HepG2 (cell line): ENCODE data around the gene SCN7A. TPM values are rescaled to one million over a fixed set of nuclear protein-coding genes. Genes with fewer than 3 reads are reported as not detected.

ENCODE experiments used
- ATAC-seq: fragments of 200-7000 bp; cut with Tn5 transposase; 3 replicates; pipeline ENCODE4 v1.9.1; 2020; ENCODE audit warnings: mild to moderate bottlenecking, moderate library complexity
- BruUV-seq: library from RNA; stranded (reverse); fragments of 400-500 nt; replicated peaks from 2 replicates; lab custom pipeline; 2021; lab: Mats Ljungman, UMichigan
- CTCF ChIA-PET: fragments of 300-600 bp; formaldehyde crosslinking; extraction: SDS; loops from one replicate; lab custom pipeline; 2021; ENCODE audit warnings: low total read pairs, inconsistent platforms, low intra/inter-chr PET ratio; lab: Yijun Ruan, JAX
- POLR2A ChIA-PET: fragments of 350-600 bp; sonication (Branson Sonifier 250); formaldehyde crosslinking; loops from one replicate; lab custom pipeline; 2020; ENCODE audit warnings: antibody characterized with exemption, inconsistent platforms; lab: Yijun Ruan, JAX
- DNase-seq: peaks from one replicate; pipeline ENCODE4 v3.0.0-alpha.2; 2015; ENCODE audit warnings: low spot score
- FAIRE-seq: peaks from 3 replicates; lab custom pipeline; 2011; peaks lifted over from hg19 to GRCh38; lab: Jason Lieb, UNC
- H2AFZ ChIP-seq: one replicate; pipeline ENCODE4 v1.6.1; 2011; ENCODE audit warnings: low read length, inconsistent platforms
- H3K27ac ChIP-seq: fragments of 300-600 bp; 3 replicates; pipeline ENCODE4 v1.8.0; 2011; ENCODE audit warnings: mixed run types, mild to moderate bottlenecking, mixed read lengths, low read length, inconsistent platforms; ENCODE audit not compliant: insufficient read depth; ENCODE audit errors: extremely low read length
- H3K27me3 ChIP-seq, 2 experiments: fragments of 200-600 bp in 1 of 2; 2 replicates in 1 of 2; 3 replicates in 1 of 2; pipeline versions ENCODE4 v1.6.0 to v1.8.0; 2011; ENCODE audit warnings: low read length in 2 of 2, mild to moderate bottlenecking in 2 of 2, moderate library complexity in 2 of 2, inconsistent platforms in 1 of 2; ENCODE audit not compliant: insufficient read depth in 2 of 2, control insufficient read depth in 1 of 2
- H3K36me3 ChIP-seq, 2 experiments: fragments of 200-600 bp in 1 of 2; replicated peaks in 1 of 2; 2 replicates in 1 of 2; 3 replicates in 1 of 2; pipeline versions ENCODE4 v1.5.1 to v1.8.0; 2011; ENCODE audit warnings: low read length in 2 of 2, inconsistent platforms in 1 of 2; ENCODE audit not compliant: insufficient read depth in 2 of 2, control insufficient read depth in 1 of 2
- H3K4me1 ChIP-seq: 2 replicates; pipeline ENCODE4 v1.5.1; 2012; ENCODE audit warnings: low read length, inconsistent platforms; ENCODE audit not compliant: insufficient read depth
- H3K4me2 ChIP-seq: 2 replicates; pipeline ENCODE4 v1.6.0; 2011; ENCODE audit warnings: low read depth, low read length, inconsistent platforms
- H3K4me3 ChIP-seq, 3 experiments: fragments of 200-600 bp in 1 of 3; sonication (generic), shearing (Covaris generic) in 1 of 3; replicated peaks in 1 of 3; 2 replicates each; pipeline ENCODE4 v1.5.1; 2011 to 2016; ENCODE audit warnings: low read length in 3 of 3, inconsistent platforms in 2 of 3, low read depth in 2 of 3, mild to moderate bottlenecking in 2 of 3, control low read depth in 1 of 3, mixed read lengths in 1 of 3; ENCODE audit not compliant: insufficient read depth in 1 of 3
- H3K79me2 ChIP-seq: one replicate; pipeline ENCODE4 v1.6.1; 2011; ENCODE audit warnings: low read length, inconsistent platforms; ENCODE audit not compliant: insufficient read depth
- H3K9ac ChIP-seq: 2 replicates; pipeline ENCODE4 v1.6.0; 2011; ENCODE audit warnings: mild to moderate bottlenecking, low read depth, low read length, inconsistent platforms; ENCODE audit not compliant: insufficient read depth
- H3K9me3 ChIP-seq: 2 replicates; pipeline ENCODE4 v1.5.1; 2012; ENCODE audit warnings: mild to moderate bottlenecking, low read length
- H4K20me1 ChIP-seq: 2 replicates; pipeline ENCODE4 v1.6.0; 2011; ENCODE audit warnings: inconsistent platforms, mild to moderate bottlenecking, low read length, moderate library complexity; ENCODE audit not compliant: insufficient read depth
- ATF5 ChIP-seq: sonication (generic); formaldehyde crosslinking; IDR thresholded peaks from 2 replicates; pipeline ENCODE4 v1.4.0; 2020; ENCODE audit warnings: mild to moderate bottlenecking, low read depth, missing genetic modification reagents
- IKZF1 ChIP-seq: fragments of 450-650 bp; IDR thresholded peaks from 2 replicates; pipeline ENCODE4 v1.7.1; 2016
- ISX ChIP-seq: sonication (generic); formaldehyde crosslinking; conservative IDR thresholded peaks from 2 replicates; pipeline ENCODE4 v1.5.0; 2020; ENCODE audit warnings: missing genetic modification reagents
- MED1 ChIP-seq: sonication (generic); formaldehyde crosslinking; IDR thresholded peaks from 2 replicates; pipeline ENCODE4 v1.4.0; 2020; ENCODE audit warnings: missing genetic modification reagents
- MEIS1 ChIP-seq: sonication (generic); formaldehyde crosslinking; IDR thresholded peaks from 2 replicates; pipeline ENCODE4 v1.9.0; 2021; ENCODE audit warnings: mild to moderate bottlenecking, missing genetic modification reagents, moderate library complexity, borderline replicate concordance
- NCOA5 ChIP-seq: sonication (generic); formaldehyde crosslinking; IDR thresholded peaks from 2 replicates; pipeline ENCODE4 v1.4.0; 2020; ENCODE audit warnings: missing genetic modification reagents
- NR2F1 ChIP-seq, 2 experiments: fragments of 450-650 bp in 1 of 2; formaldehyde crosslinking in 1 of 2; IDR thresholded peaks; 2 replicates each; pipeline versions ENCODE4 v1.5.0 to v1.6.1; 2016 to 2020; ENCODE audit warnings: mild to moderate bottlenecking in 1 of 2, missing compliant biosample characterization in 1 of 2, missing genetic modification reagents in 1 of 2, moderate library complexity in 1 of 2
- PHF21A ChIP-seq: sonication (generic); formaldehyde crosslinking; IDR thresholded peaks from 2 replicates; pipeline ENCODE4 v1.5.0; 2020; ENCODE audit warnings: mild to moderate bottlenecking, missing genetic modification reagents
- POLR2AphosphoS2 ChIP-seq: IDR thresholded peaks from 2 replicates; pipeline ENCODE4 v1.6.1; 2011; ENCODE audit warnings: low read depth, low read length, improper control_type of control experiment
- SCMH1 ChIP-seq: sonication (generic); formaldehyde crosslinking; IDR thresholded peaks from 2 replicates; pipeline ENCODE4 v1.9.0; 2021; ENCODE audit warnings: missing genetic modification reagents, mild to moderate bottlenecking, borderline replicate concordance
- ZFP36L1 ChIP-seq: sonication (generic); formaldehyde crosslinking; IDR thresholded peaks from 2 replicates; pipeline ENCODE4 v1.8.0; 2022; ENCODE audit warnings: mild to moderate bottlenecking, missing genetic modification reagents, moderate library complexity
- ZFYVE20 ChIP-seq: sonication (generic); formaldehyde crosslinking; IDR thresholded peaks from 2 replicates; pipeline ENCODE4 v1.8.0; 2023; ENCODE audit warnings: low read depth, mild to moderate bottlenecking, moderate library complexity, missing genetic modification reagents, borderline replicate concordance
- ZNF468 ChIP-seq: sonication (generic); formaldehyde crosslinking; IDR thresholded peaks from 2 replicates; pipeline ENCODE4 v1.8.0; 2022; ENCODE audit warnings: mild to moderate bottlenecking, moderate library complexity, missing genetic modification reagents
- ZNF546 ChIP-seq: sonication (generic); formaldehyde crosslinking; conservative IDR thresholded peaks from 2 replicates; pipeline ENCODE4 v1.8.1; 2023; ENCODE audit warnings: mild to moderate bottlenecking, missing genetic modification reagents
- WGBS: methylation state at CpG from one replicate; pipeline ENCODE4 v1.1.6; 2017; ENCODE audit warnings: low lambda C conversion rate; 5-methylcytosine and 5-hydroxymethylcytosine counted together
- in situ Hi-C: cut with HindIII; loops from 2 replicates; pipeline ENCODE4 v1.10.0; 2017; ENCODE audit warnings: low pct_unique_long_range_greater_than_20kb; ENCODE audit not compliant: extremely low pct_ligation_motif_present
- intact Hi-C: fragments of 100-400 bp; cut with micrococcal nuclease; formaldehyde crosslinking; loops from one replicate; pipeline ENCODE4 v1.10.0; 2022; ENCODE audit not compliant: unreplicated experiment
- polyA plus RNA-seq, 8 experiments: library from polyadenylated mRNA; depleted of rRNA in 3 of 8; stranded (reverse) in 7 of 8; unstranded in 1 of 8; fragments of >200 nt; fragmentation: Illumina TruSeq in 4 of 8; extraction: Trizol in 4 of 8; gene quantifications; 2 replicates each; pipeline versions ENCODE4 v1.2.1 to v1.2.3, GENCODE V29; 2011 to 2016; ENCODE audit warnings: low read depth in 4 of 8, missing spikeins in 1 of 8, mixed read lengths in 1 of 8; ENCODE audit not compliant: insufficient read depth in 1 of 8
- total RNA-seq, 5 experiments: library from RNA; depleted of rRNA; stranded (reverse); fragments of >200 nt; fragmentation: Illumina TruSeq; extraction: Trizol; gene quantifications; 2 replicates each; pipeline ENCODE4 v1.2.3, GENCODE V29; 2016; ENCODE audit warnings: low read depth in 1 of 5

The SCN7A gene
- total and polyA plus RNA-seq, 2 of the 13 experiments (the other 11 are each of a cell fraction or from before 2014, with no cell fraction given), result 0.01 TPM; not detected in 1

GRCh38 chr2:166365239-166365638 lies 128.8 kb downstream of the SCN7A start (continued):
- TF ChIP-seq ATF5 (CRISPR knock-in tag) (no peak), POLR2AphosphoS2 (no peak), ZNF468 (no peak), MED1 (CRISPR knock-in tag) (no peak), ZNF546 (CRISPR knock-in tag) (no peak)

GRCh38 chr2:166364476-166365161 lies 129.4 kb downstream of the SCN7A start:
- Histone ChIP-seq H3K27ac (no peak overlapping the region), H3K79me2 (peaks cover 21% of the 10 kb centered on the region), H3K36me3 (no peaks in the 10 kb centered on the region; a peak in 3 of 5 replicates), H4K20me1 (no peaks in the 10 kb centered on the region), H2AFZ (no peak overlapping the region), H3K4me1 (peaks cover 32% of the 10 kb centered on the region), H3K4me3 (no peak overlapping the region), H3K9me3 (no peaks in the 10 kb centered on the region), H3K4me2 (no peak overlapping the region)
- CTCF ChIA-PET, result interaction anchor here (1.6 kb wide), 1 partner anchor 20 kb away, joined by 3 read pairs; no protein-coding TSS in a partner anchor
- POLR2A ChIA-PET, result no interaction called here
- intact Hi-C loops, result no loop called here
- FAIRE-seq, result no peak
- no peak for DNase-seq
- no peak for ATAC-seq
- TF ChIP-seq ISX (CRISPR knock-in tag) (no peak), ZFP36L1 (no peak), PHF21A (no peak), IKZF1 (no peak), SCMH1 (CRISPR knock-in tag) (no peak), MEIS1 (CRISPR knock-in tag) (no peak), NCOA5 (CRISPR knock-in tag) (no peak), ZFYVE20 (no peak), NR2F1 (CRISPR knock-in tag; IDR thresholded peaks at IDR 0.05) (no peak)
- TF ChIP-seq, all 625 proteins: peak for 0
- H3K9ac ChIP-seq, result no peak overlapping the region
- H3K27me3 ChIP-seq, result no peaks in the 10 kb centered on the region
- no TSS peak for BruUV-seq
- WGBS, result 97% methylated on average over 9 of the region's 9 CpGs
- in situ Hi-C loops, result no loop called here
